Heart left ventricle (tissue), 13 donors: ENCODE results near the gene C11orf98.
A peak's percentile ranks its signal among the peaks of the same experiment; 100 is the strongest.

Source experiments
- POLR2A ChIP-seq, 2 donors: fragments of 450-650 bp; IDR thresholded peaks; one replicate each; pipeline ENCODE4 v1.6.1; 2017; ENCODE audit warnings: antibody characterized with exemption in 2 of 2, mild to moderate bottlenecking in 2 of 2, moderate library complexity in 2 of 2
- TF ChIP-seq, protein P1 (sequence below), 12 donors: fragments of 200-600 bp; sonication (generic) in 4 of 12; IDR thresholded peaks; one replicate each; pipeline versions ENCODE4 v1.5.0 to v1.8.0; 2018 to 2022; ENCODE audit warnings: antibody characterized with exemption in 12 of 12, mild to moderate bottlenecking in 5 of 12
- donor health status: ischemic (EF 13 %, LVEDD 7.1; RV severe dilation, severe dysfunction).
- donor health status: DM: no; HTN: yes; CAD: no.
- donor health status: DM: no; HTN: no; CAD: no.
- donor health status: ischemic (EF 25% LVEDD 6.9; RV normal size, moderate dysfunction).
- donor health status: ischemic (EF 25% LVEDD 5.7; RV mildly dilated, moderate dysfunction).
- donor health status: ischemic (EF 35%, LVEDD 5.7; RV mildly dilated, moderate dysfunction).
- donor health status: nonischemic (EF 11% LVEDD 7.7; RV severe dilation, severe dysfunction).
- donor health status: DM: yes; HTN: yes; CAD: no.
- donor health status: PGD.
- donor health status: ischemic (EF 29% LVEDD 5.4; RV normal size, mild dysfunction).
- donor health status: nonischemic (EF 23%, LVEDD 6.1; RV moderate dilation, normal function).

DNA sequence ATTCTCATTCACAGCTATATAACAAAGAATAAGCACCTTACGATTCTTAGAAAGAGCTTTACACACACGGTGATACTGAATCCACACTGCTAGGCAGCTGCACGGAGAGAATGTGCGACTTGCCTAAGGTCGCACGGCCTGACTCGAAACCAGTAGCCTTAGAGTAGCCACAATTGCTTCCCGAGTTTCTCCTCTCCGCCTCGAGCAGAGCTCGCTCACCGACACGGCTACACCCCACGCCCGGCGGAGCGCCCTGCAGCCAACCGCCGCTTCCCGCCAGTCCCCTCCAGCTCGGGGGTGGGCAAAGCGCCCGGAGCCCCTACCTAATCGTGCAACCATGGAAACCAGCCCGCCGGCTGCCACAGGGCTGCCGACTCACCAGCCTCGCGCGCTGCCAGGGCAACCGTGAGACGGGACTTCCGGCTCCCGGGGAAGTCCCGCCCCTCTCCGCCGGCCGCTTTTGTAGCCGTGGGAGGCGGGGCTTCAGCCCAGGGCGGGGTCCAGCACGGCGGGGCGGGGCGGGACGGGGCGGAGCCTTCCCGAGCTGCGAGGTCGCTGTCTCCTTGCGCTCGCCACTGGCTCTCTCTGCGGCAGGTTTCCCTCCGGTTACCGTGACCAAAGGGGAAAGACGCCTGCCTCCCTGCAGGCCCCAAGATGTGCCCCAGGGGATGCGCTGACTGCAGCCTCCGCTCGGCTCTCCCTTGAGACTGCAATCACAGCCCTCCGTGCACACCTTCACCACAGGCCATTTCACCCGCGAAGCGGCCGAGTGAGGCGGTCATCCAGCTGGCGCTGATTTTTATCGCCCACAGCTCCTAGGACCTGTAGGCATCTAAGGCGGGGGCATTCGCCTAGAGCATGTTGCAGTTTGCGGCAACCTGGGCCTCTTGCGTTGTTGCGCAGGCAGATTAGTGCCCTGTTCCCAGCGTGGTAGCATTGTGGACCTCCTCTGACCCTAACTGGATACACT is 41.2 kb upstream of the C11orf98 start:
- TF ChIP-seq, protein P1, sequence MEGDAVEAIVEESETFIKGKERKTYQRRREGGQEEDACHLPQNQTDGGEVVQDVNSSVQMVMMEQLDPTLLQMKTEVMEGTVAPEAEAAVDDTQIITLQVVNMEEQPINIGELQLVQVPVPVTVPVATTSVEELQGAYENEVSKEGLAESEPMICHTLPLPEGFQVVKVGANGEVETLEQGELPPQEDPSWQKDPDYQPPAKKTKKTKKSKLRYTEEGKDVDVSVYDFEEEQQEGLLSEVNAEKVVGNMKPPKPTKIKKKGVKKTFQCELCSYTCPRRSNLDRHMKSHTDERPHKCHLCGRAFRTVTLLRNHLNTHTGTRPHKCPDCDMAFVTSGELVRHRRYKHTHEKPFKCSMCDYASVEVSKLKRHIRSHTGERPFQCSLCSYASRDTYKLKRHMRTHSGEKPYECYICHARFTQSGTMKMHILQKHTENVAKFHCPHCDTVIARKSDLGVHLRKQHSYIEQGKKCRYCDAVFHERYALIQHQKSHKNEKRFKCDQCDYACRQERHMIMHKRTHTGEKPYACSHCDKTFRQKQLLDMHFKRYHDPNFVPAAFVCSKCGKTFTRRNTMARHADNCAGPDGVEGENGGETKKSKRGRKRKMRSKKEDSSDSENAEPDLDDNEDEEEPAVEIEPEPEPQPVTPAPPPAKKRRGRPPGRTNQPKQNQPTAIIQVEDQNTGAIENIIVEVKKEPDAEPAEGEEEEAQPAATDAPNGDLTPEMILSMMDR (IDR thresholded peaks at IDR 0.05) = no peak
- peak in 1 of 2 donors; percentile 60 for TF ChIP-seq POLR2A (IDR thresholded peaks at IDR 0.05)
